ENCODE data around the gene PPP3CA.

GRCh38 chr4:101075536-101075935, 271.8 kb downstream of the PPP3CA start:
- TF ChIP-seq CTCF (IDR thresholded peaks at IDR 0.05) (no peak), POLR2A (IDR thresholded peaks at IDR 0.05) (no peak), POLR2AphosphoS5 (IDR thresholded peaks at IDR 0.05) (no peak)

Data from breast epithelium (tissue), 3 donors.